Thyroid gland (tissue), 4 donors: ENCODE data around the gene EPYC. TPM values are rescaled to one million over a fixed set of nuclear protein-coding genes. Genes with fewer than 3 reads are reported as not detected.

ENCODE experiments used
- DNase-seq, 2 donors: peaks; one replicate each; pipeline ENCODE4 v3.0.0-alpha.2; 2019
- H3K27ac ChIP-seq, 3 donors: fragments of 200-600 bp; sonication (generic); 1 replicate in 2 of 3; 2 replicates in 1 of 3; pipeline ENCODE4 v1.5.1; 2016 to 2019; ENCODE audit warnings: mild to moderate bottlenecking in 1 of 3, moderate library complexity in 1 of 3
- H3K27me3 ChIP-seq: fragments of 200-600 bp; sonication (generic); one replicate; pipeline ENCODE4 v1.5.1; 2019
- H3K36me3 ChIP-seq, 2 donors: fragments of 200-600 bp; sonication (generic); one replicate each; pipeline ENCODE4 v1.5.1; 2016 to 2019
- H3K4me1 ChIP-seq, 2 donors: fragments of 200-600 bp; sonication (generic); one replicate each; pipeline ENCODE4 v1.5.1; 2017 to 2019
- H3K4me3 ChIP-seq, 3 donors: fragments of 200-600 bp; sonication (generic); replicated peaks in 1 of 3; 1 replicate in 2 of 3; 2 replicates in 1 of 3; pipeline ENCODE4 v1.5.1; 2016; ENCODE audit warnings: mild to moderate bottlenecking in 1 of 3
- H3K9me3 ChIP-seq: fragments of 200-600 bp; sonication (generic); one replicate; pipeline ENCODE4 v1.5.1; 2017
- POLR2A ChIP-seq, 2 donors: fragments of 450-650 bp; IDR thresholded peaks; one replicate each; pipeline ENCODE4 v1.6.1; 2017; ENCODE audit warnings: antibody characterized with exemption in 2 of 2, mild to moderate bottlenecking in 2 of 2, moderate library complexity in 1 of 2
- WGBS, 2 donors: methylation state at CpG; one replicate each; pipeline ENCODE4 v1.1.5; 2017; 5-methylcytosine and 5-hydroxymethylcytosine counted together
- intact Hi-C: fragments of 100-400 bp; cut with DNase I; formaldehyde crosslinking; loops from one replicate; pipeline ENCODE4 v1.15.1; 2023
- total RNA-seq, 4 donors: library from RNA; depleted of rRNA; stranded (reverse); fragments of >200 nt; gene quantifications; one replicate each; pipeline ENCODE4 v1.2.3, GENCODE V29; 2016
- TF ChIP-seq, protein P1 (sequence below), 6 experiments: fragments of 200-600 bp in 3 of 6; fragments of 450-650 bp in 3 of 6; sonication (generic) in 3 of 6; IDR thresholded peaks; one replicate each; pipeline ENCODE4 v1.5.1; 2016 to 2019; ENCODE audit warnings: antibody characterized with exemption in 6 of 6, mild to moderate bottlenecking in 2 of 6, inconsistent platforms in 1 of 6, moderate library complexity in 1 of 6

Gene EPYC
- total RNA-seq, 4 donors from 2014 or later = not detected

DNA sequence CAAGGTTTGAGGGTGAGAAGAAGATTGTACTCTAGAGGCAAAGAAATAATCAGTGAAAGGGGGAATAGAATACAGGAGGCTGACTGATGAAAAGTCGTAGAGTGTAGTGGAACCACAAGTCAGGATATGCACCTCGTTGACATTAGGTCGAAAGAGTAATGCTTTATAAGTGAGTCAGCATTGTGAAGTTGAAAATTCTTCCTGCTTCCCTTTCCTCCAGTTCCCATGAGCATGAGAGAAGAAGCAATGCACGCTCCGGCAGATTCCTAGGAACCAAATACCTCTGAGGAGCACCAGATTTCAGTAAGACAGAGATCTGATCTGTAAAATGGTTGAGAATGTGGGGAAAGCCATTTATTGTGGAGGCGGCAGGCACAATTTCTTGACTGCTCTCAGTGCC is 66.3 kb downstream of the EPYC start:
- no peak overlapping the region for H3K27ac ChIP-seq
- no peaks in the 10 kb centered on the region for H3K27me3 ChIP-seq
- H3K9me3 ChIP-seq = no peaks in the 10 kb centered on the region
- intact Hi-C loops = no loop called here
- H3K36me3 ChIP-seq = no peaks in the 10 kb centered on the region
- no peak for TF ChIP-seq POLR2A (IDR thresholded peaks at IDR 0.05)
- TF ChIP-seq, protein P1, sequence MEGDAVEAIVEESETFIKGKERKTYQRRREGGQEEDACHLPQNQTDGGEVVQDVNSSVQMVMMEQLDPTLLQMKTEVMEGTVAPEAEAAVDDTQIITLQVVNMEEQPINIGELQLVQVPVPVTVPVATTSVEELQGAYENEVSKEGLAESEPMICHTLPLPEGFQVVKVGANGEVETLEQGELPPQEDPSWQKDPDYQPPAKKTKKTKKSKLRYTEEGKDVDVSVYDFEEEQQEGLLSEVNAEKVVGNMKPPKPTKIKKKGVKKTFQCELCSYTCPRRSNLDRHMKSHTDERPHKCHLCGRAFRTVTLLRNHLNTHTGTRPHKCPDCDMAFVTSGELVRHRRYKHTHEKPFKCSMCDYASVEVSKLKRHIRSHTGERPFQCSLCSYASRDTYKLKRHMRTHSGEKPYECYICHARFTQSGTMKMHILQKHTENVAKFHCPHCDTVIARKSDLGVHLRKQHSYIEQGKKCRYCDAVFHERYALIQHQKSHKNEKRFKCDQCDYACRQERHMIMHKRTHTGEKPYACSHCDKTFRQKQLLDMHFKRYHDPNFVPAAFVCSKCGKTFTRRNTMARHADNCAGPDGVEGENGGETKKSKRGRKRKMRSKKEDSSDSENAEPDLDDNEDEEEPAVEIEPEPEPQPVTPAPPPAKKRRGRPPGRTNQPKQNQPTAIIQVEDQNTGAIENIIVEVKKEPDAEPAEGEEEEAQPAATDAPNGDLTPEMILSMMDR (IDR thresholded peaks at IDR 0.05) = no peak
- H3K4me1 ChIP-seq = peaks cover 0 to 4% of the 10 kb centered on the region in 2 donors
- H3K4me3 ChIP-seq = no peak overlapping the region
- WGBS, 2 donors = 59 to 64% methylated on average over 6 of the region's 6 CpGs
- DNase-seq = no peak

GRCh38 chr12:90937651-90938050 is 67.1 kb downstream of the EPYC start:
- no peak overlapping the region for H3K4me3 ChIP-seq
- DNase-seq = no peak
- no peaks in the 10 kb centered on the region for H3K27me3 ChIP-seq
- H3K4me1 ChIP-seq = peaks cover 0 to 4% of the 10 kb centered on the region in 2 donors
- H3K36me3 ChIP-seq = no peaks in the 10 kb centered on the region
- H3K9me3 ChIP-seq = no peaks in the 10 kb centered on the region
- intact Hi-C loops = no loop called here
- 74 to 86% methylated on average over 2 of the region's 2 CpGs for WGBS, 2 donors
- H3K27ac ChIP-seq = no peak overlapping the region
- TF ChIP-seq, protein P1 (IDR thresholded peaks at IDR 0.05) = no peak
- TF ChIP-seq POLR2A (IDR thresholded peaks at IDR 0.05) = no peak

GRCh38 chr12:90936230-90937005 is 68.4 kb downstream of the EPYC start:
- Histone ChIP-seq H3K27ac (no peak overlapping the region), H3K27me3 (no peaks in the 10 kb centered on the region), H3K4me3 (no peak overlapping the region), H3K4me1 (peaks cover 0 to 4% of the 10 kb centered on the region in 2 donors), H3K36me3 (no peaks in the 10 kb centered on the region), H3K9me3 (no peaks in the 10 kb centered on the region)
- intact Hi-C loops = no loop called here
- DNase-seq = no peak
- TF ChIP-seq POLR2A (IDR thresholded peaks at IDR 0.05) = no peak
- TF ChIP-seq, protein P1 (IDR thresholded peaks at IDR 0.05) = no peak
- WGBS, 2 donors = 90 to 100% methylated on average over 5 of the region's 5 CpGs

DNA sequence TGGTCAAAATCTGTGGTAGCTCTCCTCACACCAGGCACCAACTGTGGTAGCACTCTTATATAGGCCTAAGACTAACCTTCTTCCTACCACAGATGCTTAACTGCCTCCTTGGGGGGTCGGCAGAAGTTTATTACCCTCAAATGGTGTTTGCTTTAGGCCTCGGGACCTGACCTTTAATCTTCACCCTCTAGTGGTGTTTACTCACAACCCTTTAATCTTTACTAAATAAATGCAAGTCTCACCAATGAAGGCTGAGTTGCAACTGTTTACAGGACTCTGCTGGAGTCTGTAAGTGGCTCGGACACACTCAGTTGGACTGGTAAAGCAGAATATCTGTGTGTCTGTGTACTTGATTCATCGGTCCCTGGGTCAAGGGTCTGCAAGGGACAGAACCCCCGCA is 79.2 kb downstream of the EPYC start:
- intact Hi-C loops = no loop called here
- H3K4me1 ChIP-seq = no peaks in the 10 kb centered on the region
- no peaks in the 10 kb centered on the region for H3K27me3 ChIP-seq
- no peaks in the 10 kb centered on the region for H3K36me3 ChIP-seq
- H3K4me3 ChIP-seq = no peak overlapping the region
- H3K27ac ChIP-seq = no peak overlapping the region
- no peaks in the 10 kb centered on the region for H3K9me3 ChIP-seq
- no peak for TF ChIP-seq POLR2A (IDR thresholded peaks at IDR 0.05)
- TF ChIP-seq, protein P1 (IDR thresholded peaks at IDR 0.05) = no peak
- WGBS, 2 donors = 62 to 63% methylated on average over 5 of the region's 5 CpGs
- no peak for DNase-seq

- Histone ChIP-seq H3K27ac (no peak overlapping the region), H3K36me3 (no peaks in the 10 kb centered on the region), H3K4me1 (no peaks in the 10 kb centered on the region), H3K27me3 (no peaks in the 10 kb centered on the region), H3K4me3 (no peak overlapping the region), H3K9me3 (no peaks in the 10 kb centered on the region)
- no peak for DNase-seq
- intact Hi-C loops = no loop called here
- TF ChIP-seq, protein P1 (IDR thresholded peaks at IDR 0.05) = no peak
- TF ChIP-seq POLR2A (IDR thresholded peaks at IDR 0.05) = no peak
- WGBS, 2 donors = 61 to 66% methylated on average over 1 of the region's 1 CpG
Observed at GRCh38 chr12:90924406-90924805, 80.4 kb downstream of the EPYC start.
